NOMO-1 treated with DMSO at 0.1 percent for 48 hours (cell line): Measurements from ENCODE around the gene FBXO27.
"Not testable (repeated sequence)": the region's sequence is repeated elsewhere in the genome, so short reads cannot be mapped to it uniquely, and the experiment has no call there.

Experiments
- DNase-seq: peaks from one replicate; lab custom pipeline; 2025; ENCODE audit not compliant: unreplicated experiment; lab: John Stamatoyannopoulos, UW

The FBXO27 gene

DNA sequence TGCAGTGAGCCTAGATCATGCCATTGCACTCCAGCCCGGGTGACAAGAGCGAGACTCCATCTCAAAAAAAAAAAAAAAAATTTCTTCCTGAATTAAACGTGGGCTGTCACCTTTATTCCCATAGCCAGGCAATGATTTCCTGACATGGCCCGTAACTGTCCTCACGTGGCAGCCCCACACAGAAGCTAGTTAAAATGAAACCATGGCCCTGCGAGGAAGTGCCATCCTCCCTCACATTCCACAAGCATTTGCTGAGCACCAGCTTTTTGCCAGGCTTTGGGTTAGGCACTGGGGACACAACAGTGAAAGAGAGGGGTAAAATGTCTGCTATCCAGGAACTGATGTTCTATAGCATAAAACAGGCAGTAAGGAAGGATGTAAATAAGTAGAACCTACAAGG, 13.2 kb upstream of the FBXO27 start:
- DNase-seq, result no peak

DNA sequence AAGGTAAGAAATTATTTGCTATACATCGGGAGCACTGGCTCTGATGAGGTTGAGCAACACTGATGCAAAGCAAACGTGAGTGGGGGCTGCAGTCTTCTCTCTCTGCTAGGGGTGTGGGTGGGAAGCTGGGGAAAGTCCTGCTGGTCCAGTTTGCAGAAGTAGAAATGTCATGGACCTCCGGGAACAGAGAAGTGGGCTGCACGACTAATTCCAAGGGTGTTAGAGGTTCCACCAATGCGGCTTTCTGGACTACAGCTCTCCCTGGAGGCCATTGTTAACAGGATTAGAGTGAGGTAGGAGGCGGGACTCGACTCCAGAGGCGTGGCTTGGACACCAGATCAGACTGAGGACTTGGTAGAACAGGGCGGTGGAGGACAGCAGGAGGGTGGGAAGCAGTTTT, 5.7 kb upstream of the FBXO27 start:
- peak; percentile 23 for DNase-seq

DNA sequence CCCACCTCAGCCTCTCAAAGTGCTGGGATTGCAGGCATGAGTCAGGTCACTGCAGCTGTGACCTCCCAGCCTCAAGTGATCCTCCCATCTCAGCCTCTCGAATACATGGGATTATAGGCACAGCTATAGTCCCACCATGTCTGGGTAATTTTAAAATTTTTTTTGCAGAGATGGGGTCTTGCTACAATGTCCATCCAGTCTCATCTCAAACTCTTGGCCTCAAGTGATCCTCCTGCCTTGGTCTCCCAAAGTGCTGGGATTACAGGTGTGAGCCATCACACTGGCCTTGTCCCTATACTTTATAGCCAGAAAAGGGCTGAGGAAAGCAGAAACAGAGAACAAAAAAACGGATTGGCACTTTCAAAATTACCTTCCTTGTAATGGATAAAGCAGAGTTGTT, 4.8 kb upstream of the FBXO27 start:
- DNase-seq, result no peak

DNA sequence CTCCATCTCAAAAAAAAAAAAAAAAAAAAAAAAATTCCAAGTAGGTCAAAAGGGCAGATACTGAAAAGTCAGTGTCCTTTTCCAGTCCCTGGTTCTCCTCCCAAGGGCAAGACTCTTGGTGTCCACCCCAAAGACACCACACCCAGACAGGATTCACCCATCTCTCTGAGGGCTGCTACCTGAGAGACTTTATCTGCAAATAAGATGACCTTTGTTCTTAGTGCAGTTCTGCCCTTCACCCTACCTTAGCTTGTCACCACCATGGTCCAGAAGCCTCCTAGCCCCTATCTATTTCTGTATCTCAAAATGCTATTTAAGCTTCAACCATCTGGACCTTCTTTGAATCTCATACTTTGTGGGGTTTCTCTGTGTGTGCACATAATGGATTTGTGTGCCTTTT, 4.2 kb upstream of the FBXO27 start:
- no peak for DNase-seq

DNA sequence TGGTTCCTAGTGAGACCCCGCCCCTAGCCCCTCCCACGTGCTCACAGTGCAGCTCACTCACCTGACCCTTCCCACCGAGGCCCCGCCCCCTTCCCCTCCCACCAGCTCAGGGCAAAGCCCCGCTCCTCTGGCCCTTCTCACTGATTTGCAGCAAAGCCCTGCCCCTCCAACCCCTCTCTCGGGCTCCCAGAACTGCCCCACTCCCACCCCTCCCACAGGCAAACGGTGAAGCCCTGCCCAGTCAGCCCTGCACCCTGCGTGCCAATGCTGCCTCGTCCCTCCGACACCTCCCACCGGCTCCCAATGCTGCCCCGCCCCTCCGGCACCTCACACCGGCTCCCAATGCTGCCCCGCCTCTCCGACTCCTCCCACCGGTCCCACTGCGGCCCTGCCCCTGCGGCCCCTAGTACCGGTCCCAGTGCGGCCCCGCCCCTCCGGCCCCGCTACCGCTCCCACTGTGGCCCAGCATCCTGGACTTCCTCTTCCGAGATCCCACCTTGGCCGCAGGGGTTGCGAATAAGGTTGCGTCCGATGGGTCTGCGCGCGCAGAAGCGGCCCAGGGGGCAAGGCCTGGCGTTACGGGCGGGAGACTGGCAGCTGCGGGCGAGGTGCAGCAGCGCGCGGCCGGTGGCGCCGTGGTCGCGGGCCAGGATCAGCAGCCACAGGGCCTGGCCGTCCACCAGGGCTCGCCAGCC, 834 bp downstream of the FBXO27 start:
- peak; percentile 95 for DNase-seq

DNA sequence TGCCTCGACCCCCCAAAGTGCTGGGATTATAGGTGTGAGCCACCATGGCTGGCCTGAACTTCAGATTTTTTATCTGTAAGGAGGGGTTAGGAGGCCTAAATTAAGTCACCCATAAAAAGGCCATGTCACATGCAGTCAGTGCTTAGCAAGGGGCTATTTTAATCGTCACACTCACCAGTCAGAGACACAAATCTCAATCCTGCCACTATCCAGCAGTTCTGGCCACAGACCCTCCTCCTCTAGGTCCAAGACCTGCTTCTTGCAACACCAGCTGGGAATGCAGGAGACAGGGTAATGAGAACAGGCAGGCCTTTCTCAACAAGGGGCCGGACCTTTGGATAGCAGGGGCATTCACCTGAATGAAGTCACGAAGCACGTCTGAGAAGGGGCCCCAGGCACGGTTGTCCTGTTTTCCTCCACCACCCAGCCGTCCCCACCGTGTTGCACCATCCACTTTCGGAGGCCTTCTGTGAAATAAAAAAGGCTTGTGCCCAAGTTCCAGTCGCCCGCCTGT, 1.4 kb downstream of the FBXO27 start:
- DNase-seq, result peak; percentile 45

DNA sequence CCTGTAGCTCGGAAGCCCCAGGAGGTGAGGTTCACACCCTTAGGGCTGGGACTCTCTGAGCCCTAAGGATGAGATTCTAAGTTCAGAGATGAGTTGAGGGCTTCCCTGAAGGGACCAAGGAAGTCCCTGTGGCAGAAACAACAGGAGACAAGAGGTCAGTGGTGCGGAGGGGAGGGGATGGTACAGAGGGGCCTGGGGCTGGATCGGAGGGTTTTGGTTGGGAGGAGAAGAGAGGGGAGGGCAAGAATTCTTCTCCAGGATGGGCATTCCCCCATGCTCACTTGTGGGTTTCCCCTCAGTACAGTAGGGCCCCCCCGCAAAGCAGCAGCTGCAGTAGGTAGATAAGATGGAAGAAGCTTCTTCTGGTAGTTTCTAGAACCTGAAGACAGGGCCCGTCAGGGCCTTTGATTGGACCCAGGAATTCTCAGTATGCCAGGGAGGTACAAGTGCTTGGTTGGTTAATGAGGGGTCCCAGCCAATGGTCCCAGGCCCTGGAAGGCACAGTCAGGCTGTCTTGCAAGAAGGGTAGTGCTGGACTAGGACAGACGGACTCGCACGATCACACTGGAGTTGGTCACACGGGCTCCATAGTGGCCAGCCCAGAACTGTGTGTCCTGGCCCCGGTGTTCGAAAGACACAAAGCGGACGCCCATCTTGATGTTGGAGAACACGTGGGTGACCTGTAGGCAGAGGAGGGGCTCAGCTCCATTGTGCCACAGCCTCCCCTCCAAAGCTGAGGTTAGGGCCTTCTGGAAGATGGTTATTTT, 7.3 kb downstream of the FBXO27 start:
- no peak for DNase-seq

DNA sequence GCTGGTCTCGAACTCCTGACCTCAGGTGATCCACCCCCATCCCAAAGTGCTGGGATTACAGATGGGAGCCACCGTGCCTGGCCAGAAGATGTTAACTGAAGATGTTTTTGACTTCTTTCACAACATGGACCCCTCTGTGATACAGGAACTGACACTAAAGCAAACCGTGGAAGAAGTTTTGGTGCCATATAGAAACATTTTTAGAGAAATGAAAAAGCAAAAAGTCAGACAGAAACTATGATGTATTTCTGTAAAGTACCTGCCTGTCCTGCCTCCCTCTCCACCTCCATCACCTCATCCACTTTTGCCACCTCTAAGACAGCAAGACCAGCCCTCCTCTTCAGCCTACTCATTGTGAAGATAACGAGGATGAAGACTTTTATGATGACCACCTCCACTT, 11.3 kb downstream of the FBXO27 start:
- no peak for DNase-seq

DNA sequence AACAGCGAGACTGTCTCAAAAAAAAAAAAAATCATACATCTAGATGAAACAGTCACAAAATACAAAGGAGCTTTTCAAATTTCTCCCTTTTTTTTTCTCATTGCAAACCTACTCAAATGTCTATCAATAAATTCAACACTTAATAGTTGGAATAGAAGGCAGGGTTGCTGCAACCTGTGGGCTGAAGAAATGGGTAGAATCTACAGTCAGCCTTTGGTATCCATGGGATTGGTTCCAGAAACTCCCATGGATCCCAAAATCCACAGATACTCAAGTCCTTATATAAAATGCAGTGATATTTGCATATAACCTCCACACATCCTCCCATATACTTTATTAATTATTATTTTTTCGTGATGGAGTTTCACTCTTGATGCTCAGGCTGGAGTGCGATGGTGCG, 14.7 kb downstream of the FBXO27 start:
- DNase-seq, result no peak

DNA sequence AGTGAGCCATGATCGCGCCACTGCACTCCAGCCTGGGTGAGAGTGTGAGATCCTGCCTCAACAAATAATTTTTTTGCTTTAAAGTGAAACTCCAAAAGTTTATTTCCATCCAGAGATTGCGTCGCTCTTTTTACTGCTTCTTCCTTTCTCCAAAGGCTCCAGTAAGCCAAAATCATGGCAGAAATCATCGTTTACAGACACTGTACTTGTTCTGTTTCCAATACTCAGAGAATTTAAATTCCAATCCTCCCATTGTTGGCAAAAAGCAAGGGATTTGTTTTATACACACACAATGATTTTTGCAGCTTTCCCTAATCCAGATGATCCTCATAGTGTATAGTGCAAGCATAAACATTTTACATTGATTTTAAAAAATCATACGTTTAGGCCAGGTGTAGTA, 15.3 kb downstream of the FBXO27 start:
- DNase-seq, result no peak

DNA sequence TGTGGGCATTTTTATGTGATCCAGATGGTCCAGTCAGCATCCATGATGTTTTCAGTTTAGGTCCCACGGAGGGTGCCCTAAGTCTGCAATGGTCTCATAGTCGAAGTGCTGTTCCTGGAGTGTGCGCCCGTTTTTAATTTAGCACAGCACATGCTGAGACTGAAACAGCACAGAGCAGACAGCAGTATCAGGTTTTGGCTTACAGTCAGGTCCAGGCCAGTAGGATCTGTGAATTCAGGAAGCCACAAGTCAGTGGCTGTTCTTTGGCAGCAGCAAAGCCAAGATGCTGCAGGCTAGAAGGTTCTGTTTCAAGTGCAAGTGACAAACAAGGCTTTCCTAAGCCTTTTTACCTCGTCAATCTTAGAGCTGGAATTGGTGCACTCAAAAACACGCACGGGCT, 18.3 kb downstream of the FBXO27 start:
- no peak for DNase-seq

DNA sequence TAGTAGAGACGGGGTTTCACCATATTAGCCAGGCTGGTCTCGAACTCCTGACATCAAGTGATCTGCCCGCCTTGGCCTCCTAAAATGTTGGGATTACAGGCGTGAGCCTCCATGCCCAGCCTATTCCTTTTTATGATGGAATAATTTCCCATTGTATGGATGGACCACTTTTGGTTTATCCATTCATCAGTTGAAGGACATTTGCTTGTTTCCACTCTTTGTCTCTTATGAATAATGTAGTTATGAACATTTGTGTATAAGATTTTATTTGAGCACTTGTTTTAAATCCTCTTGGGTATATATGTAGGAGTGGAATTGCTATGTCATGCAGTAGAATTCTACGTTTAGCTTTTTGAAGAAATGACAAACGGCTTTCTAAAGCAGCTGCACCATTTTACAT, 23.3 kb downstream of the FBXO27 start:
- DNase-seq, result no peak

DNA sequence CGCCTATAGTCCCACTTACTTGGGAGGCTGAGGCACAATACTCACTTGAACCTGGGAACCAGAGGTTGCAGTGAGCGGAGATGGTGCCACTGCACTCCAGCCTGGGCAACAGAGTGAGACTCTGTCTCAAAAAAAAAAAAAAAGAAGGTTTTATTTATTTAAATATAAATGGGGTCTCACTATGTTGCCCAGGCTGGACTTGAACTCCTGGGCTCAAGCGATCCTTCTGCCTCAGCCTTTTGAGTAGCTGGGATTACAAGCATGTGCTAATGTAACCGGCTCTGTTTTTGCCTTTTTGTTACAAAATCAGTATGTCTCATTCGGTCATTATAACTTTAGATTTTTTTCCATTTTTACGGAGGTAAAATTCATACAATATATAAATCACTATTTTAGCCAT, 24.2 kb downstream of the FBXO27 start:
- DNase-seq, result no peak

DNA sequence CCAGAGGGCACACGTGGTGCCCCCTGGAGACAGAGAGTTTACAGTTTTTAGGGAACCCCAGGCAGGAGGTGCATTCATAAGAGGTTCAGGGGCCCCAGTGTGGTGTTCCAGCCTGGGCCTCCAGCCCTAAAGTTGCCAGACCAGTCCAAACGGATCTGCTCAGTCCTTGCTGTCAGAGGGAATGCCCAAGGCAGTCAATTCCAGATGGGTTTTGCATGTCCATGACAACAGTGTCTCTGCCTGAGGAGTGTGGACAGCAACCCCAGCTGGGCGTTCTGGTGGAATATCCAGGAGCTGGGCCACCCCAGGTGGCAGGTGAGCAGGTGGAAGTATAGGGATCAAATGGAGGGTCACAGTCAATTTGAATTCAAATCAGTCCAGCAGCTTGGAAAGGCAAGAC, 25.3 kb downstream of the FBXO27 start:
- no peak for DNase-seq

DNA sequence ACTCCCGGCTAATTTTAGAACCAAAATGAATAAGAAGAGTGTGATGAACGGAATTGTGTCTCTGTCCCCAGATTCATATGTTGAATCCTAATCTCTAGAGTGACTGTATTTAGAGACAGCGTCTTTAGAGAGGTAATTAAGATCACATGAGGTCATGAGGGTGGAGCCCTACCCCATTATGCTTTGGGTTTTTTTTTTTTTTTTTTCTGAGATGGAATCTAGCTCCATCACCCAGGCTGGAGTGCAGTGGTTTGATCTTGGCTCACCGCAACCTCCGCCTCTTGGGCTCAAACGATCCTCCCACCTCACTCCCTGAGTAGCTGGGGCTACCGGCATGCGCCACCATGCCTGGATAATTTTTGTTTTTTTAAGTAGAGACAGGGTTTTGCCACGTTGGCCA, 27.9 kb downstream of the FBXO27 start:
- no peak for DNase-seq

DNA sequence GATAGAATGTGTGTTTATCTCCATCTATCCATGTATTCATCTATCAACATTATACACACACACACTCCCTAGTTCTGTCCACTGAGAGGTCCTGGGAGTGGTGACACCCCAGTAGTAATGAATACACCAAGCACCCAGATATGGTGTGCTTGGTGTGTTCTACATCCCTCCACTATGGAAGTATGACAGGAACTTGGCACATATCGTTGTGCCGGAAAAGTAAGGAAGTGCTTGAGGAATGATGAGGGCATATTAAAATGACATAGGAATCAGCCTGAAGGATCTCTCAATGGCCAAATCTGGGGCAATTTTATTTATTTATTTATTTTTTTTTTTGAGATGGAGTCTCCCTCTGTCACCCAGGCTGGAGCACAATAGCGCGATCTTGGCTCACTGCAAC, 28.6 kb downstream of the FBXO27 start:
- DNase-seq, result no peak

DNA sequence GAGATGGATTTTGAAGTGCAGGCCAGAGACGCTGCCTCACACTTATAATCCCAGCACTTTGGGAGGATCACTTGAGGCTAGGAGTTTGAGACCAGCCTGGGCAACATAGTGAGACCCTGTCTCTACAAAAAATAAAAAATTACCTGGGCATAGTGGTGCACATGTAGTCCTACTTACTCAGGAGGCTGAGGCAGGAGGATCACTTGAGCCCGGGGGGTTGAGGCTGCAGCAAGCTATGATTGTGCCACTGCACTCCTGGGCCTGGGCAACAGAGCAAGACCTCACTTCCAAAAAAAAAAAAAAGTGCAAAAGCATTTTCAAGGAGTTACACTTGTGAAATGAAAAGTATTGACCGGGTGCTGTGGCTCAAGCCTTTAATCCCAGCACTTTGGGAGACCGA, 29.2 kb downstream of the FBXO27 start:
- no peak for DNase-seq

DNA sequence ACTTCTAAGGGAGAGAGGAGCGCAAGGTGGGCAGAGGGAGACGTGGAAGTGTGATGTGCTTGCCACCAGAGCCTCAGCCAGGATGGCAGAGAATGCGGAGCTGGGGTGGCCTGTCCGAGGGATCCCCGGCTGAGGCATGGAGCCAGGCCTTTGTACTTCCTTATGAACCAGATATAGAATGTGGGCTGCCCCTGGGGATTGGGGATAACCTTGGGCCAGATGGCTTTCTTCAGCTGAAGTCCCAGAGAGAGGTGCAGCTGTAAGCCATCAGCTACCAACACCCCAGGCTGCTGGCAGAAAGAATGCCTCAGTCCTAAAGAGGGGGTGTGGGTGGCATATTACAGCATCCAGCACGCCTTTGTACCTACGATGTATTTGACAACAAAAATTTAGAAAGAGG, 31.3 kb downstream of the FBXO27 start:
- DNase-seq, result no peak

DNA sequence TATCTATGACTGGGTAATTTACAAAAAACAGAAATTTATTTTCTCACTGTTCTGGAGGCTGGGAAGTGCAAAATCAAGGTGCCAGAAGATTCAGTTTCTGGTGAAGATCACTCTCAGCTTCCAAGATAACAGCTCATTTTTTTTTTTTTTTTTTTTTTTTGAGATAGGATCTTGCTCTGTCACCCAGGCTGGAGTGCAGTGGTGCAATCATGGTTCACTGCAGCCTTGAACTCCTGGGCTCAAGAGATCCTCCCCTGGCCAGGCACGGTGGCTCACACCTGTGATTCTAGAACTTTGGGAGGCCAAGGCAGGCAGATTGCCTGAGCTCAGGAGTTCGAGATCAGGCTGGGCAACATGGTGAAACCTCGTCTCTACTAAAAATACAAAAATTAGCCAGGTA, 34.8 kb downstream of the FBXO27 start:
- DNase-seq, result not testable (repeated sequence)

DNA sequence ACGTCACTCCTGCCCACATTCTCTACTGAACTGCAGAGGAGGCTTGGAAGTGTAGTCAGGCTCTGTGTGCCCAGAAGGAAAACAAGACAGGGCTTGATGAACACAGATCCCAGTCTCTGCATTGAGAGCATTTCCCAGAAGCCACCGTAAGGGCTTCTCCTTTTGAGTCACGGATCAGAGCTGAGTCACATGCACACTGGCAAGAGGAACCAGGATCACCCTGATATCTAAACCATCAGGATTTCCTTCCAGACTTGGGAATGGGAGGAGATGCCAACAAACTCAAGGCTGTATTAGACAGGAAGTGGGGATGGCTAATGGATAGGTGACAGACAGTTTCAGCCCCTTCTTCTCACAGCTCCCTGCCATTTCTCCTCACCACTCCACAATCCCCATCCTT, 39.1 kb downstream of the FBXO27 start:
- no peak for DNase-seq

DNA sequence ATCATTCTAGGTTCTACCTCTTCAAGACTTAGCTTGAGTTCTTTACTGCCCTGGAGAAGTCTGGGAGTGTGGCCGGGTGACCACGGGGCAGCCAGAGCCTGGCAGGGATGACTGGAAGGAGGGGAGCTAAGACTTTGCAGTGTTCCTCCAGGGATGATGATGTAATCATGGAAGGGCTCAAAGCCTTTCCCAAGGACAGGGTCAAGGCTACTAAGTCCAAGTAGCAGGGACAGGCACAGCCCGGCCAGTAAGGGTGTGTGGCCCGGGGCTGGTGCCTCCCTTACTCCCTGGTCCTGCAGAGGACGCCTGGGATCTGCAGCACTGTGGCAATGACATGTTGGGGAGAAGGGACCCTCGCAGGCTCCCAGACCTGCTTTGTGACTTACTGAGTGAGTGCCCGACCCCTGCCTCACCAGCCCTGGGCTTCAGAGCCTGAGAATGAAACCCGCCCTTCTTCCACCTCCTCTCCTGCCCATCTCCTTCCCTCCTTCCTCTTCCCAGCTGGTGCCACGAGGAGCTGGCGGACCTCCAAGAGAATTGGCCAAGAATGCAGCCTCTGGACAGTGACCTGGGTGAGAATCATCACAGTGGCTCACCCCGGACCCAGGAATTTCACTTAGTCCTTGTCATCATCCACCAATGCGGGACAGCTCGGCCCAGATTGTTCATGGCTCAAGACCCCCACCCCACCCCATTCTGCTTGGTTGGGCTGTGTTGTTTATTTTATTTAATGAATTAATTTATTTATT, 41.2 kb downstream of the FBXO27 start:
- no peak for DNase-seq

DNA sequence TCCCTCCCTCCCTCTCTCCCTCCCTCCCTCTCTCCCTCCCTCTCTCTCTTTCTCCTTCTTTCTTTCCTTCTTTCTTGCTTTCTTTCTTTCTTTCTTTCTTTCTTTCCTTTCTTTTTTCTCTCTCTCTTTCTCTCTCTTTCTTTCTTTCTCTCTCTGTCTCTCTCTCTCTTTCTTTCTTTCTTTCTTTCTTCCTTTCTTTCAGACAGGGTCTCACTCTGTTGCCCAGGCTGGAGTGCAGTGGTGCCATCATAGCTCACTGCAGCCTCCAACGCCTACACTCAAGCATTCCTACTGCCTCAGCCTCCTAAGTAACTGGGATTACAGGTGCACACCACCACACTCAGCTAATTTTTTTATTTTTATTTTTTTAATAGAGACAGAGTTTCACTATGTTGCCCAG, 42.7 kb downstream of the FBXO27 start:
- not testable (repeated sequence) for DNase-seq
